SK-N-SH (cell line): ENCODE data around the gene EVC. TPM values are rescaled to one million over a fixed set of nuclear protein-coding genes. Genes with fewer than 3 reads are reported as not detected.

ENCODE experiments used
- CTCF ChIA-PET: fragments of 300-600, 350-600 bp; formaldehyde crosslinking; extraction: SDS; loops from one replicate; lab custom pipeline; 2021; lab: Yijun Ruan, JAX
- POLR2A ChIA-PET: fragments of 350-600 bp; sonication (Branson Sonifier 250); formaldehyde crosslinking; extraction: SDS; loops from one replicate; lab custom pipeline; 2020; ENCODE audit warnings: antibody characterized with exemption, inconsistent platforms; lab: Yijun Ruan, JAX
- DNase-seq: peaks from one replicate; pipeline ENCODE4 v3.0.0; 2012
- H2AFZ ChIP-seq: fragments of 200-600 bp; sonication (generic); 2 replicates; pipeline ENCODE4 v1.8.1; 2016; ENCODE audit warnings: antibody characterized with exemption, mild to moderate bottlenecking, low read depth
- H3F3A ChIP-seq: fragments of 200-600 bp; sonication (generic); replicated peaks from 2 replicates; pipeline ENCODE3; 2016; ENCODE audit warnings: antibody characterized with exemption, mild to moderate bottlenecking; ENCODE audit not compliant: insufficient read depth
- H3K27ac ChIP-seq, 2 experiments: fragments of 200-500 bp in 1 of 2; fragments of 200-600 bp in 1 of 2; sonication (Bioruptor generic) in 1 of 2; sonication (generic), shearing (Covaris generic) in 1 of 2; 2 replicates each; pipeline versions ENCODE4 v1.5.1 to v1.6.1; 2014 to 2016; ENCODE audit warnings: low read depth in 2 of 2, inconsistent platforms in 1 of 2, low read length in 1 of 2, mild to moderate bottlenecking in 1 of 2, mixed read lengths in 1 of 2
- H3K27me3 ChIP-seq: fragments of 200-600 bp; sonication (generic), shearing (Covaris generic); 2 replicates; pipeline ENCODE4 v1.6.1; 2016; ENCODE audit warnings: mixed run types; ENCODE audit not compliant: insufficient read depth
- H3K36me3 ChIP-seq, 2 experiments: fragments of 200-500 bp in 1 of 2; fragments of 200-600 bp in 1 of 2; sonication (Bioruptor generic) in 1 of 2; sonication (generic) in 1 of 2; replicated peaks in 1 of 2; 2 replicates each; pipeline versions ENCODE3 to v1.5.1; 2014 to 2016; ENCODE audit warnings: low read length in 1 of 2, mild to moderate bottlenecking in 1 of 2; ENCODE audit not compliant: insufficient read depth in 2 of 2, control insufficient read depth in 1 of 2
- H3K4me1 ChIP-seq, 2 experiments: fragments of 200-500 bp in 1 of 2; fragments of 200-600 bp in 1 of 2; sonication (Bioruptor generic) in 1 of 2; sonication (generic), shearing (Covaris generic) in 1 of 2; 2 replicates each; pipeline versions ENCODE4 v1.5.1 to v1.6.1; 2014 to 2016; ENCODE audit warnings: low read depth in 1 of 2, low read length in 1 of 2, mixed run types in 1 of 2; ENCODE audit not compliant: insufficient read depth in 2 of 2, control insufficient read depth in 1 of 2
- H3K4me2 ChIP-seq: fragments of 200-600 bp; sonication (generic), shearing (Covaris generic); 2 replicates; pipeline ENCODE4 v1.6.1; 2017; ENCODE audit warnings: mixed run types
- H3K4me3 ChIP-seq, 2 experiments: fragments of 200-500 bp in 1 of 2; fragments of 200-600 bp in 1 of 2; sonication (Bioruptor generic) in 1 of 2; sonication (generic), shearing (Covaris generic) in 1 of 2; 2 replicates each; pipeline versions ENCODE4 v1.5.1 to v1.8.1; 2014 to 2016; ENCODE audit warnings: low read depth in 2 of 2, inconsistent platforms in 1 of 2, low read length in 1 of 2, mild to moderate bottlenecking in 1 of 2, mixed read lengths in 1 of 2, moderate library complexity in 1 of 2
- H3K79me2 ChIP-seq: fragments of 200-600 bp; sonication (generic); 2 replicates; pipeline ENCODE4 v1.8.1; 2017; ENCODE audit warnings: mild to moderate bottlenecking; ENCODE audit not compliant: insufficient read depth
- H3K9ac ChIP-seq: fragments of 200-600 bp; sonication (generic); 2 replicates; pipeline ENCODE4 v1.6.1; 2017; ENCODE audit warnings: mixed run types
- H3K9me2 ChIP-seq: fragments of 200-600 bp; sonication (generic); 2 replicates; pipeline ENCODE4 v1.6.1; 2017; ENCODE audit warnings: mixed run types
- H3K9me3 ChIP-seq: fragments of 200-600 bp; sonication (generic); 2 replicates; pipeline ENCODE4 v1.6.1; 2017; ENCODE audit warnings: mixed run types, mild to moderate bottlenecking, moderate library complexity
- H4K20me1 ChIP-seq: fragments of 200-600 bp; sonication (generic); 2 replicates; pipeline ENCODE4 v1.6.1; 2017; ENCODE audit warnings: mild to moderate bottlenecking, mixed run types; ENCODE audit not compliant: insufficient read depth
- ELF1 ChIP-seq: IDR thresholded peaks from 2 replicates; pipeline ENCODE4 v1.4.0; 2012
- EP300 ChIP-seq, 2 experiments: IDR thresholded peaks; 2 replicates each; pipeline versions ENCODE4 v1.4.0 to v1.6.1; 2012; ENCODE audit warnings: borderline replicate concordance in 1 of 2, low read depth in 1 of 2, low read length in 1 of 2
- FOSL2 ChIP-seq: IDR thresholded peaks from 2 replicates; pipeline ENCODE4 v1.4.0; 2012; ENCODE audit warnings: low read depth, mild to moderate bottlenecking, moderate library complexity, borderline replicate concordance
- FOXJ3 ChIP-seq: sonication (generic); formaldehyde crosslinking; IDR thresholded peaks from 2 replicates; pipeline ENCODE4 v1.5.1; 2020; ENCODE audit warnings: mild to moderate bottlenecking, missing genetic modification reagents
- FOXM1 ChIP-seq: IDR thresholded peaks from 2 replicates; pipeline ENCODE4 v1.4.0; 2012; ENCODE audit warnings: low read depth, mild to moderate bottlenecking
- JUND ChIP-seq: IDR thresholded peaks from 2 replicates; pipeline ENCODE4 v1.4.0; 2012
- MEF2A ChIP-seq: IDR thresholded peaks from 2 replicates; pipeline ENCODE4 v1.4.0; 2012; ENCODE audit warnings: low read depth, borderline replicate concordance
- NRF1 ChIP-seq: IDR thresholded peaks from 2 replicates; pipeline ENCODE4 v1.6.1; 2012; ENCODE audit warnings: low read depth, mild to moderate bottlenecking, low read length
- POLR2AphosphoS5 ChIP-seq: IDR thresholded peaks from 2 replicates; pipeline ENCODE4 v1.6.1; 2012; ENCODE audit warnings: low read depth, low read length
- RCOR1 ChIP-seq: fragments of 150-350 bp; IDR thresholded peaks from 2 replicates; pipeline ENCODE4 v1.6.1; 2017; ENCODE audit warnings: antibody characterized with exemption, low read length
- SIN3A ChIP-seq: IDR thresholded peaks from 2 replicates; pipeline ENCODE4 v1.6.1; 2012; ENCODE audit warnings: low read depth, mild to moderate bottlenecking, low read length, moderate library complexity, borderline replicate concordance
- SMC3 ChIP-seq: IDR thresholded peaks from 2 replicates; pipeline ENCODE4 v1.6.1; 2012; ENCODE audit warnings: low read depth, low read length, improper control_type of control experiment
- TAF1 ChIP-seq: IDR thresholded peaks from 2 replicates; pipeline ENCODE4 v1.6.1; 2012; ENCODE audit warnings: low read depth, mild to moderate bottlenecking, low read length, moderate library complexity, borderline replicate concordance
- YY1 ChIP-seq: IDR thresholded peaks from 2 replicates; pipeline ENCODE4 v1.4.0; 2012; ENCODE audit warnings: low read depth, mild to moderate bottlenecking
- WGBS: methylation state at CpG from one replicate; pipeline ENCODE4 v1.1.6; 2017; ENCODE audit warnings: low lambda C conversion rate; 5-methylcytosine and 5-hydroxymethylcytosine counted together
- polyA plus RNA-seq, 3 experiments: library from polyadenylated mRNA; depleted of rRNA; stranded (reverse); fragments of >200 nt; gene quantifications; 2 replicates each; pipeline ENCODE4 v1.2.3, GENCODE V29; 2012
- TF ChIP-seq, protein P1 (sequence below): IDR thresholded peaks from 2 replicates; pipeline ENCODE4 v1.6.1; 2012; ENCODE audit warnings: mild to moderate bottlenecking, low read depth, low read length, moderate library complexity
- TF ChIP-seq, protein P2 (sequence below): fragments of 150-350 bp; IDR thresholded peaks from 2 replicates; pipeline ENCODE4 v1.6.1; 2017; ENCODE audit warnings: antibody characterized with exemption, low read length, low read depth, borderline replicate concordance
- TF ChIP-seq, protein P3 (sequence below): IDR thresholded peaks from 2 replicates; pipeline ENCODE4 v1.4.0; 2012; ENCODE audit warnings: low read depth, borderline replicate concordance
- TF ChIP-seq, protein P4 (sequence below): IDR thresholded peaks from 2 replicates; pipeline ENCODE4 v1.4.0; 2012; ENCODE audit warnings: low read depth, borderline replicate concordance
- TF ChIP-seq, protein P5 (sequence below): IDR thresholded peaks from 2 replicates; pipeline ENCODE4; 2012

EVC gene
- polyA plus RNA-seq, 1 of the 3 experiments (the other 2 are of a cell fraction): 3.8 TPM

DNA sequence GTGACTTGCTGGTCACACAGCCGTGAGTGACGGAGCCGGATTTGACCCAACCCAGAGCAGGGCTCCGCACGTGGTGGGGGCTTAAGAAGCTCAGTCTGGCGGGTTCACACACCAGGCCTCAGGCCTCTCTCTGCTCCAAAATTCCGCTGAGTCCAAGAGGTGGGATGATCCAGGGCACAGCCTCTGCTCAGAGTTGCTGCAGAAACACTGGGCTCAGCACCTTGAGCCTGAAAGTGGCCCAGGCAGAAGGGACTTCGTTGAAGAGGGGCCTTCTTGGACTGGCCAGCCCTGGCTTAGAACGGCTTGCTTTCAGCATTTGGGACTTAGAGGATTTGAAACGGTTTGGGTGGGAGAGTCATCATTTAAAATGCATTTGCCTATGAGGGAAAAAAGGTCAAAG lies 21.2 kb downstream of the EVC start (continued):
- TF ChIP-seq, protein P1, sequence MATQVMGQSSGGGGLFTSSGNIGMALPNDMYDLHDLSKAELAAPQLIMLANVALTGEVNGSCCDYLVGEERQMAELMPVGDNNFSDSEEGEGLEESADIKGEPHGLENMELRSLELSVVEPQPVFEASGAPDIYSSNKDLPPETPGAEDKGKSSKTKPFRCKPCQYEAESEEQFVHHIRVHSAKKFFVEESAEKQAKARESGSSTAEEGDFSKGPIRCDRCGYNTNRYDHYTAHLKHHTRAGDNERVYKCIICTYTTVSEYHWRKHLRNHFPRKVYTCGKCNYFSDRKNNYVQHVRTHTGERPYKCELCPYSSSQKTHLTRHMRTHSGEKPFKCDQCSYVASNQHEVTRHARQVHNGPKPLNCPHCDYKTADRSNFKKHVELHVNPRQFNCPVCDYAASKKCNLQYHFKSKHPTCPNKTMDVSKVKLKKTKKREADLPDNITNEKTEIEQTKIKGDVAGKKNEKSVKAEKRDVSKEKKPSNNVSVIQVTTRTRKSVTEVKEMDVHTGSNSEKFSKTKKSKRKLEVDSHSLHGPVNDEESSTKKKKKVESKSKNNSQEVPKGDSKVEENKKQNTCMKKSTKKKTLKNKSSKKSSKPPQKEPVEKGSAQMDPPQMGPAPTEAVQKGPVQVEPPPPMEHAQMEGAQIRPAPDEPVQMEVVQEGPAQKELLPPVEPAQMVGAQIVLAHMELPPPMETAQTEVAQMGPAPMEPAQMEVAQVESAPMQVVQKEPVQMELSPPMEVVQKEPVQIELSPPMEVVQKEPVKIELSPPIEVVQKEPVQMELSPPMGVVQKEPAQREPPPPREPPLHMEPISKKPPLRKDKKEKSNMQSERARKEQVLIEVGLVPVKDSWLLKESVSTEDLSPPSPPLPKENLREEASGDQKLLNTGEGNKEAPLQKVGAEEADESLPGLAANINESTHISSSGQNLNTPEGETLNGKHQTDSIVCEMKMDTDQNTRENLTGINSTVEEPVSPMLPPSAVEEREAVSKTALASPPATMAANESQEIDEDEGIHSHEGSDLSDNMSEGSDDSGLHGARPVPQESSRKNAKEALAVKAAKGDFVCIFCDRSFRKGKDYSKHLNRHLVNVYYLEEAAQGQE: no peak
- no peak for TF ChIP-seq SIN3A
- TF ChIP-seq YY1: no peak
- TF ChIP-seq TAF1: no peak
- TF ChIP-seq SMC3: no peak
- TF ChIP-seq, protein P2, sequence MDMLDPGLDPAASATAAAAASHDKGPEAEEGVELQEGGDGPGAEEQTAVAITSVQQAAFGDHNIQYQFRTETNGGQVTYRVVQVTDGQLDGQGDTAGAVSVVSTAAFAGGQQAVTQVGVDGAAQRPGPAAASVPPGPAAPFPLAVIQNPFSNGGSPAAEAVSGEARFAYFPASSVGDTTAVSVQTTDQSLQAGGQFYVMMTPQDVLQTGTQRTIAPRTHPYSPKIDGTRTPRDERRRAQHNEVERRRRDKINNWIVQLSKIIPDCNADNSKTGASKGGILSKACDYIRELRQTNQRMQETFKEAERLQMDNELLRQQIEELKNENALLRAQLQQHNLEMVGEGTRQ: no peak
- TF ChIP-seq, protein P3, sequence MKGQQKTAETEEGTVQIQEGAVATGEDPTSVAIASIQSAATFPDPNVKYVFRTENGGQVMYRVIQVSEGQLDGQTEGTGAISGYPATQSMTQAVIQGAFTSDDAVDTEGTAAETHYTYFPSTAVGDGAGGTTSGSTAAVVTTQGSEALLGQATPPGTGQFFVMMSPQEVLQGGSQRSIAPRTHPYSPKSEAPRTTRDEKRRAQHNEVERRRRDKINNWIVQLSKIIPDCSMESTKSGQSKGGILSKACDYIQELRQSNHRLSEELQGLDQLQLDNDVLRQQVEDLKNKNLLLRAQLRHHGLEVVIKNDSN: no peak
- no peak for TF ChIP-seq ELF1
- no peak for TF ChIP-seq RCOR1
- TF ChIP-seq, protein P4, sequence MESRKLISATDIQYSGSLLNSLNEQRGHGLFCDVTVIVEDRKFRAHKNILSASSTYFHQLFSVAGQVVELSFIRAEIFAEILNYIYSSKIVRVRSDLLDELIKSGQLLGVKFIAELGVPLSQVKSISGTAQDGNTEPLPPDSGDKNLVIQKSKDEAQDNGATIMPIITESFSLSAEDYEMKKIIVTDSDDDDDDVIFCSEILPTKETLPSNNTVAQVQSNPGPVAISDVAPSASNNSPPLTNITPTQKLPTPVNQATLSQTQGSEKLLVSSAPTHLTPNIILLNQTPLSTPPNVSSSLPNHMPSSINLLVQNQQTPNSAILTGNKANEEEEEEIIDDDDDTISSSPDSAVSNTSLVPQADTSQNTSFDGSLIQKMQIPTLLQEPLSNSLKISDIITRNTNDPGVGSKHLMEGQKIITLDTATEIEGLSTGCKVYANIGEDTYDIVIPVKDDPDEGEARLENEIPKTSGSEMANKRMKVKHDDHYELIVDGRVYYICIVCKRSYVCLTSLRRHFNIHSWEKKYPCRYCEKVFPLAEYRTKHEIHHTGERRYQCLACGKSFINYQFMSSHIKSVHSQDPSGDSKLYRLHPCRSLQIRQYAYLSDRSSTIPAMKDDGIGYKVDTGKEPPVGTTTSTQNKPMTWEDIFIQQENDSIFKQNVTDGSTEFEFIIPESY: no peak

DNA sequence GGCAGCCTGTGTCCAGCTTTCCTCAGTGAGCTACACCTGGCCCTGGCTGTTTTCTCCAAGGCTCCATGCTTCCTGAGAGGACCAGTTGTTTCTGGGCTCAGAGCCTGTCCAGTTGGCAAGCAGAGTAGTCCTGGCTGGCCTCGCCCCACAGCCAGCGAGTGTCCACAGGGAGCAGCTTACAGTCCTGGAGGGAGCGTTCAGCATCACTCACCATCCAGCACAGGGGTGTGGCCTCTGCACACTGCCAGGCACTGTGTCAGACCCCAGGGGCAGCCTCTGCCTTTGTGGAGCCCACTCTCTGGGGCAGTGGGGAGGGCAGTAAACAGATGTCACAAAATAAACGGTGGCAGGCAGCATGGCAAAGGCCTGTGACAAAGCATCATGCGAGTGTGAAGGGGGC lies 23.9 kb downstream of the EVC start:
- H3K4me2 ChIP-seq: no peak overlapping the region
- no peaks in the 10 kb centered on the region for H3F3A ChIP-seq
- peaks cover 14 to 33% of the 10 kb centered on the region in 2 experiments for H3K36me3 ChIP-seq
- no peak for DNase-seq
- H3K4me1 ChIP-seq: no peaks in the 10 kb centered on the region
- no peak overlapping the region for H2AFZ ChIP-seq
- no peaks in the 10 kb centered on the region for H3K27me3 ChIP-seq
- no peak overlapping the region for H3K9ac ChIP-seq
- no peak overlapping the region for H3K27ac ChIP-seq
- no peaks in the 10 kb centered on the region for H3K9me2 ChIP-seq
- no peaks in the 10 kb centered on the region for H4K20me1 ChIP-seq
- H3K9me3 ChIP-seq: no peaks in the 10 kb centered on the region
- H3K79me2 ChIP-seq: no peaks in the 10 kb centered on the region
- H3K4me3 ChIP-seq: no peak overlapping the region
- 96% methylated on average over 3 of the region's 5 CpGs for whole genome bisulfite sequencing
- CTCF ChIA-PET: interaction anchor here (0.8 to 1.6 kb wide), 2 partner anchors 24 to 335 kb away, joined by 4 to 5 read pairs; partner anchors contain the start of gene EVC
- POLR2A ChIA-PET: no interaction called here
- no peak for TF ChIP-seq JUND
- no peak for TF ChIP-seq EP300 (IDR thresholded peaks at IDR 0.05; ENCODE audit: borderline replicate concordance in 1 of 2, low read depth in 1 of 2, low read length in 1 of 2)
- TF ChIP-seq, protein P3: no peak
- no peak for TF ChIP-seq FOXJ3
- no peak for TF ChIP-seq NRF1
- no peak for TF ChIP-seq MEF2A
- no peak for TF ChIP-seq SIN3A
- TF ChIP-seq POLR2AphosphoS5: no peak
- TF ChIP-seq, protein P5, sequence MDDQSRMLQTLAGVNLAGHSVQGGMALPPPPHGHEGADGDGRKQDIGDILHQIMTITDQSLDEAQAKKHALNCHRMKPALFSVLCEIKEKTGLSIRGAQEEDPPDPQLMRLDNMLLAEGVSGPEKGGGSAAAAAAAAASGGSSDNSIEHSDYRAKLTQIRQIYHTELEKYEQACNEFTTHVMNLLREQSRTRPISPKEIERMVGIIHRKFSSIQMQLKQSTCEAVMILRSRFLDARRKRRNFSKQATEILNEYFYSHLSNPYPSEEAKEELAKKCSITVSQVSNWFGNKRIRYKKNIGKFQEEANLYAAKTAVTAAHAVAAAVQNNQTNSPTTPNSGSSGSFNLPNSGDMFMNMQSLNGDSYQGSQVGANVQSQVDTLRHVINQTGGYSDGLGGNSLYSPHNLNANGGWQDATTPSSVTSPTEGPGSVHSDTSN: no peak
- no peak for TF ChIP-seq FOSL2
- TF ChIP-seq FOXM1: no peak
- TF ChIP-seq, protein P1: no peak
